IPS-18a (cell line): ENCODE data around the gene FGFBP2.

Experiments
- H3K27ac ChIP-seq: one replicate; pipeline ENCODE4 v1.5.1; 2013; ENCODE audit warnings: low read length
- H3K27me3 ChIP-seq: one replicate; pipeline ENCODE4 v1.6.1; 2013; ENCODE audit warnings: mild to moderate bottlenecking, low read length; ENCODE audit not compliant: control insufficient read depth, insufficient read depth
- H3K36me3 ChIP-seq: one replicate; pipeline ENCODE4 v1.6.1; 2013; ENCODE audit warnings: low read depth, low read length; ENCODE audit not compliant: control insufficient read depth
- H3K4me1 ChIP-seq: one replicate; pipeline ENCODE4 v1.6.1; 2013; ENCODE audit warnings: low read depth, low read length; ENCODE audit not compliant: control insufficient read depth
- H3K4me3 ChIP-seq: one replicate; pipeline ENCODE4 v1.5.1; 2013; ENCODE audit warnings: low read length
- H3K9ac ChIP-seq: one replicate; pipeline ENCODE4 v1.6.1; 2013; ENCODE audit warnings: mild to moderate bottlenecking, low read length, moderate library complexity
- H3K9me3 ChIP-seq: one replicate; pipeline ENCODE4 v1.6.1; 2013; ENCODE audit warnings: low read depth, low read length; ENCODE audit not compliant: control insufficient read depth

FGFBP2 gene

GRCh38 chr4:15990570-15991285, 27.8 kb upstream of the FGFBP2 start:
- H3K9me3 ChIP-seq: no peaks in the 10 kb centered on the region
- peaks cover 80% of the 10 kb centered on the region for H3K36me3 ChIP-seq
- no peak overlapping the region for H3K4me3 ChIP-seq
- no peak overlapping the region for H3K9ac ChIP-seq
- H3K27me3 ChIP-seq: no peaks in the 10 kb centered on the region
- no peak overlapping the region for H3K27ac ChIP-seq
- no peaks in the 10 kb centered on the region for H3K4me1 ChIP-seq

GRCh38 chr4:15989424-15989823, 26.4 kb upstream of the FGFBP2 start:
- Histone ChIP-seq H3K4me3 (no peak overlapping the region), H3K27me3 (no peaks in the 10 kb centered on the region), H3K36me3 (peaks cover 84% of the 10 kb centered on the region), H3K9me3 (no peaks in the 10 kb centered on the region), H3K27ac (no peak overlapping the region), H3K4me1 (no peaks in the 10 kb centered on the region), H3K9ac (no peak overlapping the region)

- no peak overlapping the region for H3K9ac ChIP-seq
- peaks cover 79% of the 10 kb centered on the region for H3K36me3 ChIP-seq
- H3K4me3 ChIP-seq: no peak overlapping the region
- no peaks in the 10 kb centered on the region for H3K27me3 ChIP-seq
- H3K4me1 ChIP-seq: no peaks in the 10 kb centered on the region
- H3K27ac ChIP-seq: no peak overlapping the region
- H3K9me3 ChIP-seq: no peaks in the 10 kb centered on the region
Measured at GRCh38 chr4:15988222-15988621, 25.2 kb upstream of the FGFBP2 start.

- H3K9me3 ChIP-seq: no peaks in the 10 kb centered on the region
- H3K4me3 ChIP-seq: no peak overlapping the region
- H3K4me1 ChIP-seq: no peaks in the 10 kb centered on the region
- peaks cover 81% of the 10 kb centered on the region for H3K36me3 ChIP-seq
- H3K9ac ChIP-seq: no peak overlapping the region
- H3K27ac ChIP-seq: no peak overlapping the region
- H3K27me3 ChIP-seq: no peaks in the 10 kb centered on the region
Measured at GRCh38 chr4:15986907-15987306, 23.9 kb upstream of the FGFBP2 start.

GRCh38 chr4:15983610-15984009, 20.6 kb upstream of the FGFBP2 start:
- no peaks in the 10 kb centered on the region for H3K27me3 ChIP-seq
- H3K36me3 ChIP-seq: peaks cover 66% of the 10 kb centered on the region
- no peaks in the 10 kb centered on the region for H3K9me3 ChIP-seq
- H3K9ac ChIP-seq: no peak overlapping the region
- H3K27ac ChIP-seq: no peak overlapping the region
- H3K4me3 ChIP-seq: no peak overlapping the region
- H3K4me1 ChIP-seq: no peaks in the 10 kb centered on the region

GRCh38 chr4:15982842-15983524, 20.0 kb upstream of the FGFBP2 start:
- H3K9ac ChIP-seq: no peak overlapping the region
- H3K27ac ChIP-seq: no peak overlapping the region
- no peak overlapping the region for H3K4me3 ChIP-seq
- H3K9me3 ChIP-seq: no peaks in the 10 kb centered on the region
- H3K4me1 ChIP-seq: no peaks in the 10 kb centered on the region
- H3K27me3 ChIP-seq: no peaks in the 10 kb centered on the region
- peaks cover 66% of the 10 kb centered on the region for H3K36me3 ChIP-seq

GRCh38 chr4:15976456-15977447, 13.8 kb upstream of the FGFBP2 start:
- no peak overlapping the region for H3K27ac ChIP-seq
- no peaks in the 10 kb centered on the region for H3K4me1 ChIP-seq
- H3K4me3 ChIP-seq: no peak overlapping the region
- no peaks in the 10 kb centered on the region for H3K27me3 ChIP-seq
- H3K36me3 ChIP-seq: peaks cover 25% of the 10 kb centered on the region
- H3K9me3 ChIP-seq: no peaks in the 10 kb centered on the region
- no peak overlapping the region for H3K9ac ChIP-seq

- peaks cover 7% of the 10 kb centered on the region for H3K36me3 ChIP-seq
- no peak overlapping the region for H3K9ac ChIP-seq
- H3K4me1 ChIP-seq: no peaks in the 10 kb centered on the region
- no peak overlapping the region for H3K4me3 ChIP-seq
- no peaks in the 10 kb centered on the region for H3K27me3 ChIP-seq
- H3K9me3 ChIP-seq: no peaks in the 10 kb centered on the region
- H3K27ac ChIP-seq: no peak overlapping the region
Measured at GRCh38 chr4:15971068-15971801, 8.3 kb upstream of the FGFBP2 start.

- H3K27ac ChIP-seq: no peak overlapping the region
- no peaks in the 10 kb centered on the region for H3K9me3 ChIP-seq
- H3K36me3 ChIP-seq: peaks cover 7% of the 10 kb centered on the region
- H3K9ac ChIP-seq: no peak overlapping the region
- H3K4me1 ChIP-seq: no peaks in the 10 kb centered on the region
- H3K27me3 ChIP-seq: no peaks in the 10 kb centered on the region
- no peak overlapping the region for H3K4me3 ChIP-seq
Measured at GRCh38 chr4:15968551-15969300, 5.8 kb upstream of the FGFBP2 start.

- peaks cover 7% of the 10 kb centered on the region for H3K36me3 ChIP-seq
- no peaks in the 10 kb centered on the region for H3K4me1 ChIP-seq
- H3K27me3 ChIP-seq: no peaks in the 10 kb centered on the region
- H3K27ac ChIP-seq: no peak overlapping the region
- no peaks in the 10 kb centered on the region for H3K9me3 ChIP-seq
- H3K9ac ChIP-seq: no peak overlapping the region
- no peak overlapping the region for H3K4me3 ChIP-seq
Measured at GRCh38 chr4:15965325-15965724, 2.4 kb upstream of the FGFBP2 start.
